Stimulated activated naive CD4-positive, alpha-beta T cell (primary cell): ENCODE measurements around the gene C6orf120.
A peak's percentile ranks its signal among the peaks of the same experiment; 100 is the strongest.
"Not testable (repeated sequence)": the region's sequence is repeated elsewhere in the genome, so short reads cannot be mapped to it uniquely, and the experiment has no call there.

Source experiments
- DNase-seq, 6 experiments: peaks; one replicate each; lab custom pipeline; 2025; lab: John Stamatoyannopoulos, UW

Gene C6orf120

DNA sequence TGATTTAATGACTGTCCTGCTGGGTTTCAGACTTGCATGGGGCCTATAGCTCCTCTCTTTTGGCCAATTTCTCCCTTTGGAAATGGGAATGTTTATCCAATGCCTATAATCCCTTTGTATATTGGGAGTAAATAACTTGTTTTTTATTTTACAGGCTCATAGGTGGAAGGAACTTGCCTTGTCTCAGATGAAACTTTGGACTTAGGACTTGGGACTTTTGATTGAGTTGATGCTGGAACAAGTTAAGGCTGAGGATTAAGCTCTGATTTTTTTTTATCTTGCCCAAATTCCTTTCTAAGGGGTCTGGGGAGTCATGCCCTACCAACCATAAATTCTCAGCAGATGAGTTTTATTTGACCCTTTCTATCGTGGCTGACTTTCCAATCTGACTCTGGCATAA lies 23.6 kb upstream of the C6orf120 start:
- no peak for DNase-seq

DNA sequence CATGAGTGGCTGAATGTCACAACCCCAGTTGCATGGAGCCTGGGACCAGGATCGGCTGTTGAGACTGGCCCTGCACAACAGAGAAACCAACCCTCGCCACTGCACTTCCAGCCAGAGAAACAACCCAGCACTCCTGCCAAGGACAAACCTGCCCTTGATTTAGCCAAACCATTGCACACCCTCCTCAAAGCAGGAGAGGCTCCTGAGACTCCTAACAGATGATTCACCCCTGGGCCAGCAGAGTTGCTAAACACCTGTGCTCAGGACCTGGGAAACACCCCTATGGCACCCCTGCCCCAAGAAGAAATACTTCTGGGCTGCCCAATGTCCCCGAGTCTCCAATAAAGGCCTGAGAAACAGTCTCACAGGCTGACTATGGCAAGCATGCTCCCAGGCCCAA lies 17.9 kb upstream of the C6orf120 start:
- no peak for DNase-seq

GRCh38 chr6:169685860-169686259 lies 16.1 kb upstream of the C6orf120 start:
- no peak for DNase-seq

DNA sequence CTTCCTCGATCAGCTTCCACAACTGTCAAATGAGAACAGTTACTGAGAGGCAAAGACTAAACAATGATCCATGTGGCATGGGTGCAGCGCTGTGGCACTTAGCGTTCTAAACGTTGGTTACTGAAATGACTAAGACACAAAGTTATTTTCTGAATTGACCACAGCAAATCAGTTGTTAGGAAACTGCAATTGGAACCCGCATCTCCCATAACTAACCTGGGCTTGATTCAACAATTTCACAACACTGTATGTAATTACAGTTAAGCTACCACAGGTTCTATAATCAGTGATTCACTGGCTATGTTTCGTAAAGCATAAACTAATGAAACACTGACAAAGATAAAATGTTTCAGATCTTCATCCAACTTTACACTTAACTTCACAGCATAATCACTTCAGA lies 12.6 kb upstream of the C6orf120 start:
- DNase-seq = no peak

GRCh38 chr6:169691260-169691659 lies 10.7 kb upstream of the C6orf120 start:
- no peak for DNase-seq

- no peak for DNase-seq
Observed at GRCh38 chr6:169692516-169692915, 9.4 kb upstream of the C6orf120 start.

DNA sequence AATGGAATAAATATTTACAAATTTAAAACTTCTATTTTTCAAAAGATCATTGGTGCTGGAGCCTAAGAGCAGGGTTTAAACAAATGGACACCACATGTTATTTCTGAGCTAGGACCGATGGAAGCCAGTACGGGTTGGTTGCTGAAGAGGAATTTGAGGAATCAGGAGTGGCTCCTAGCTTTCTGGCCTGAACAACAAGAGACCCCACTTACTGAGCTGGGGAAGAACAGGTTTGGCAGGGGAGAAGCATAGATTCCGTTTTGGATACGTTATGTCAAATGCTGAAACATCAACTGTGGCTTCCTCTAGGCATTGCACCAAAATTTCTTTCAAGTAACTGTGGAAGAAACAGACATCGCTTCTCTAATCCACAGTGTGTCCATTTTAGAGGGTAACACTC lies 6.8 kb upstream of the C6orf120 start:
- no peak for DNase-seq

GRCh38 chr6:169697115-169697514 lies 4.8 kb upstream of the C6orf120 start:
- not testable (repeated sequence) for DNase-seq

GRCh38 chr6:169700296-169700695 lies 1.6 kb upstream of the C6orf120 start:
- DNase-seq = no peak

DNA sequence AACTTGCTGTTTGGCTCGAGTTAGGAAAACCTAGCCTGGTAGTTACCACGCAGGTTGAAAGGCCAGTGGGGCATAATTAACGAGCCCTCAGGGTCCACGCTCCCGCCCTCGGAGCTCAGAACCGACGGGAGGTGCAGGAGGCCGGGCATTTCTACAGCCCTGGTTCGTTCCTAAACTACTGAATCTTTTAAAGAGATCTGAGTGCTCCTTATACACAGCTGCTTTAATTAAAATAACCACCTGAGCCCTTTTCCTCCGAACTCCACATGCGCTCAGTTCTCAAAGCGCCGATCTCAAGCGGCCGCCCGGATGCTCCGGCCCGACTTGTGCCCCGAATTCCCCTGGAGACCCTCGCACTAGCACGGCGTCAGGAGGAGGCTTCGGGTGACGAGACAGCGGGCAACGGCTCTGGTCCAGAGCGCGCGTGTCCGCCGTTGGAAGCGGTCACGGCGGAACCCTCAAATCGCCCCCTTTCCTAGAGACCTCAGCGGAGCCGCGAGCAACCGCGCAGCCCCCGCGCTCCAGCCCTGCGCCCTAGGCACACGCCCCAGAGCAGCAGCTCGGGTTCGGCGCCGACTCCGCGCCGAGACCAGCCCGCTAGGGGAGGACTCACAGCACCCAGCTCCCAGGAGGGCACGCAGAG lies 494 bp upstream of the C6orf120 start:
- DNase-seq = no peak

DNA sequence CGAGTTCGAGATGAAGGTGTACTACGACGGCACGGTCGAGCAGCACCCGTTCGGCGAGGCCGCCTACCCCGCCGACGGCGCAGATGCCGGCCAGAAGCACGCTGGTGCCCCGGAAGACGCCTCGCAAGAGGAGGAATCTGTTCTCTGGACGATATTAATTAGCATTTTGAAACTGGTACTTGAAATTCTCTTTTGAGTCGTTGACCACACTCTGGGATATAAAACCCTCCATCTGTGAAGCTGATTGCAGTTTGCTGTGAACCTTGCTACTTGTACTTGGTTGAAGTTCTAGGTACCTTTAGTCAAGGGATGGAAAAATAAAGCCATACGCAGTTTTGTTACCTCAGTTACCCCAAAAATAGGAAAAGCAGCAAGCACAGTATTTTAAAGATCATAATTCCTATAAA lies 917 bp downstream of the C6orf120 start:
- DNase-seq = peak in 1 of 6 experiments; percentile 52

- DNase-seq = no peak
Observed at GRCh38 chr6:169707772-169708171, 5.8 kb downstream of the C6orf120 start.

DNA sequence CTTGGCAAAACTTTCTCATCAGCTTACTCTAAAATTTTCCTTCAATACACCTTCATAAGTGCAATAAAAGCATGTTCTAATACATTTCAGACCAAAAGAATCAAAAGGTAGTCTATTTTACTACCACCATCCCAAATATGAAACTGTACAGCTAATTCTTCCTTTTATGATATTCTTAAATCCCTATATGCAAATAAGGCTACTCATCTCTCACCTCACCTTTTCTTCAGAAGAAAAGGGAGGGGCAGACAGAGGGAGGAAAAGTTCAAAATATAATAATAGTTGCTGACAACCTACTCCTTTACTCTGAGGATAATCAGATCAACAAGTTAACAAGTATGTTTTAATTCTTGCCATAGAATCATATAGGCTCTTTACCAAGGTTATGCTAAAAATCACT lies 7.4 kb downstream of the C6orf120 start:
- no peak for DNase-seq

GRCh38 chr6:169710009-169710408 lies 8.1 kb downstream of the C6orf120 start:
- no peak for DNase-seq

DNA sequence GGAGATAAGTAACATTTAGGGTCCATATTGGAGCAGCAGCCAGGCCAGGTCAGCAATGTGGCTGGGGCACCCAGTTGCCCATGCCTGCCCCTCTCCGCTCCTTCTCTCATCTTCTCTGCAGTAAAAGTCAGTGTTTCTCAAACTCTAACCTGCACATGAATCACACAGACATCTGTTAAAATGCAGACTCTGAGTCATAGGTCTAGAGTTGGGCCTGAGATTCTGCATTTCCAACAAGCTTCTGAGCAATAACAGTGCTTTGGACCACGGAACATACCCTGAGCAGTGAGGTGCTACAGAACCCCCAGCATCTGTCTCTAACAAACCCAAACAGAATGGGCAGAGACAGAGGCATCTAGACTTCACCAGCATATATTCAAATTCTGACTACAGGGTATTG lies 12.3 kb downstream of the C6orf120 start:
- DNase-seq = no peak

DNA sequence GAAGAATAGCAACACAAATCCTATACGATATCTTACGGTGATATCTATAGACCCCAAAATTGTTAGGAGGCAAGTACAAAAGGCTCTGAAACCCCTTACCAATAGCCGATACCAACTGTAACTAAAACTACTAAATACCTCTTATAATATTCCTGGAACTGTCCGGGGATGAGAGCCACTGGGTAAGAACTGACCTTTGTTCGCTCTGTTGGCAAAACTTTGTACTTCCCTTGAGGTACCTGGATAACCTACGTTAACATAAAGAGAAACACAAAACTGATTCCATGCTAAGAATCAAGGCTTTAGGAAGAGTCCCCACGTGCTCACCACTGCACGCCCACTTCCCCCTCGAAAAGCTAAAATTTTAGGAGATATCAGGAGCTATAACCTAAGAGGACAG lies 12.7 kb downstream of the C6orf120 start:
- no peak for DNase-seq

DNA sequence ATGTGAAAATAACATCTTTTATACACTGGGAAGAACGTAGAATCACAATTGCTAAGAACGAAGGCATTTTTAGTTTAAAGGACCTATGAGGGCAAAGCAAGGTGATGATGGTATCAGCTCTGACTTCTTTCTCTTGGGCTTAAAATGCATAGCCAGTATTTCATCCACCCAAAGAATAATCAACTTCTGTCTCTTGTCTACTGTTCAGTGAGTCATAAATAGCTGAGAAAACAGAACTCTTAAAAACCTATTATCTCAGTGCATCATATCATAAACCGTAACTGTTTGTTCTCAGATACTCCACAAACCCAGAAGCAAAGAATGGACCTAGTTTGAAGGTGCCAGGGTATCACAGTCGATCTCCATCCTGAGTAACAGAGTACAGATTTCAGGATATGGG lies 17.2 kb downstream of the C6orf120 start:
- no peak for DNase-seq

DNA sequence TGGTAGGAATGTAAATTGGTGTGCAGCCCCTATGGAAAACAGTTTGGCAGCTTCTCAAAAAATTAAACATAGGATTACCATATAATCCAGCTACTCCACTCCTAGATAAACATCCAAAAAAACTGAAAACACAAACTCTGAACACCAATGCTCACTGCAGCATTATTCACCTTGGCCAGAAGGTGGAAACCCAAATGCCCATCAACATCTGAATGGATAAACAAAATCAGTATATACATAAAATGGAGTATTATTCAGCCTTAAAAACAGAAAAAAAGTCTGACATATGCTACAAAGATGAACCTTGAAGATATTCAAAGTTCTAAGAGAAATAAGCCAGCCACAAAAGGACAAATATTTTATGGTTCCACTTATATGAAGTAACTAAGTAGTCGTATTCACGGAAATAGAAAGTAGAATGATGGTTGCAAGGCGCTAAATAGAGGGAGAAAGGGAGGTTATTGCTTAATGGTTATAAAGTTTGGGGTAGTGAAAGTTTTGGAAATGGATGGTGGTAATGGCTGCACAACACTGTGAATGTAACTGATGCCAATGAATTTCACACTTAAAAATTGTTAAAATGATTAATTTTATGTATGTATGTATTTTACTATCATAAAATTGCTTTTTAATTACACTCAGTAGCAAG lies 18.4 kb downstream of the C6orf120 start:
- no peak for DNase-seq

GRCh38 chr6:169722362-169723199 lies 20.7 kb downstream of the C6orf120 start:
- peak in 4 of 6 experiments; percentile 21 to 58 (median 30) for DNase-seq

GRCh38 chr6:169723200-169723909 lies 21.4 kb downstream of the C6orf120 start:
- DNase-seq = peak; percentile 56 to 84 (median 72)

GRCh38 chr6:169723991-169724493 lies 22.1 kb downstream of the C6orf120 start:
- DNase-seq = peak in 4 of 6 experiments; percentile 25 to 69 (median 48)

- peak; percentile 53 to 82 (median 69) for DNase-seq
Observed at GRCh38 chr6:169724494-169725124, 22.7 kb downstream of the C6orf120 start, which contains the start of gene PHF10. Gene PHF10 (minus strand): TSS chr6:169724500. CDS start chr6:169723931, 569 bp downstream.
